HG03457 (cell line): ENCODE measurements around the gene CDC42BPG.
"Not testable (repeated sequence)": the region's sequence is repeated elsewhere in the genome, so short reads cannot be mapped to it uniquely, and the experiment has no call there.

Source experiments
- ATAC-seq: cut with Tn5 transposase; IDR thresholded peaks from one replicate; pipeline ENCODE4 v1.9.1; 2021; ENCODE audit warnings: moderate number of reproducible peaks; ENCODE audit not compliant: unreplicated experiment

The CDC42BPG gene

DNA sequence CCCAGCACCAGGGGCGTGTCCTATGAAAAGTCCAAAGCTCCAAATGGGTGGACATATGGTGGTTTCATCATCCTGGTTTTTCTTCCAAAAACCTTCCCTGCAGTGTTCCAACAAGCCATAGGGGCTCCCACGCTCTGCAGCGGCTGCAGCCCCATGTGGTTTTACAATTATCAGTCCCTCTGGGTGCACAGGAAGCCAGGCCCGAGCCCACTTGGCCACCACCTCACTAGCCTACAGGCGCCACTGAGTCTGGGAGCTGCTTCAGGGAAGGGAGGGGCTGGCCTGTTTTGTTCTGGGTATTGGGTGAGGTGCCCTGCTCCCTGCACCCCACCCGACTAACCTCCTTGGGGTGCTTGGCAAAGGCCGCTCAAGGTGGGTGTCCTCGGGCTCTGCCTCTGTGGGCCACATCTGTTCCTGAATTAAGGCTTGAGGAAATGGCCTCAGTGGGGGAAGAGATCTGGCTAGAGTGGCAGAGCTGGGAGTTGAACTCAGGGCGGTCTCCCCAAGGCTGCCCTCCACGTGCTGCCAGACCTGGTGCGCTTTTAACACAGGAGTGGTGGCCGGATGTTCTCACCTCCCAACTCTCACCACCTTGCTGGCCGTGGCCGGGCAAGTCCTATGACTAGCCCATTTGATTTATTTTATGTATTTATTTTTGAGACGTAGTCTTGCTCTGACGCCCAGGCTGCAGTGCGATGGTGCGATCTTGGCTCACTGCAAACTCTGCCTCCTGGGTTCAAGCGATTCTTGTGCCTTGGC, 5.3 kb upstream of the CDC42BPG start:
- no peak for ATAC-seq

DNA sequence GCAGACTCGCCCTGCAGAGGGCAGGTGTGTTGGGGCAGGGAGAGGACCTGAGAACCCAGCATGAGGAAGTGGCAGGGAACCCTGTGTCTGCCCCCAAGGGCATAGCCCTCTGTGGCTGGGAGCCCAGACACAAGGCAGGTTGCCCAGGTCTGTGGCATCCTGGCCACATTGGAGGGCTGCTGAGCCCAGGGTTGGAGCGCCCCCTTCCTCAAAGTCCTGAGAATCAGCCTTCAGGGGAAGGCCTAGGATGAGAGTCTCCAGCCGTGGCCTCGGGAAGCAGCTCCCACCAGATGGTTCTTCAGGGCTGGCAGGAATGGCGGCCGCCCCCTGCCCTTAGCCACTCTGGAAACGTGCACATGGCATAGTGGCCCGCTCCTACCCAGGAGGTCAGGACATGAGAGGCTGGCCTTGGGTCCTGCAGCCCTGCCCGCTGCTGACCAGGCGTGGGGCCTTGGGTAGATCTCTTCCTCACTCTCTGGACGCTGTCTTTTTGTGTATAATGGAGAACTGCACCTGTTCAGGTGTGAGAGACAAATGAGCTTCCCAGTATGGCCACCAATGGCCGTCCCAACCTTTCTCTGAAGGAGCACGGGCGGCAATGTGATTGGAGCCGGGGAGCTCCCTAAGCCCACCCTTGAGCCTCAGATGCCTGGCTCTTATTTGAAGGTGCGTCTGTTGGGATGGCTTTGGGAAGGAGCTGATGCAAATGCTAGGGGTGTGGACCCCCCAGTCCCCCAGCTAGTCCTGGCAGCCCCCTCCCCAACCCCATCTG, 4.6 kb upstream of the CDC42BPG start:
- ATAC-seq = no peak

DNA sequence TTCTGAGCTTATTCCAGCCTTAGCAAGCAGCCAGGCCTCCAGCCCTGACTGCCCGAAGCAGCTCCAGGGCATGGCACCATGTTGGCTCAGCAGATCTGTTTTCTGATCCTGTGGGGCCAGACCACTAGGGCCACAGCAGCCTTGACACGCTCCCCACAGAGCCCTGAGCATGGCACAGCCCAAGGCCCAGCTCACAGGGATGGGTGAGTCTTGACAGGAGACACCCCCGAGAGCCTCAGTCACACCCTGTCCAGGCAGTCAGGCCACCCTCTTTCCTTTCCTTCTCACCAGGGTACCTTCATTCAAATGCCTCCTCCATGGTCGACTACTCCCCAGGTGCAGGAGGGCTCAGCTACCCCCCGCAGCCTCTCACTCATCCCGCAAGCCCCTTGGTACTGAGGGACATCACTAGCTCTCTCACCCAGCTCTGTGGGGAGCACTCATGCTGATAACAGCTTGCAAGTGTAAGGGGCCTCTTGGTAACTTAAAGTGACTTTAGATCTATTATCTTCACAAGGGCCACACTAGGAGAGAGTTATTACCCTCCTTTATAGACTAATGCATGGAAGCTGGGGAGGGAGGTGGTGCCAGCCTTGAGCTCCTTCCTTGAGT, 3.9 kb upstream of the CDC42BPG start:
- no peak for ATAC-seq

DNA sequence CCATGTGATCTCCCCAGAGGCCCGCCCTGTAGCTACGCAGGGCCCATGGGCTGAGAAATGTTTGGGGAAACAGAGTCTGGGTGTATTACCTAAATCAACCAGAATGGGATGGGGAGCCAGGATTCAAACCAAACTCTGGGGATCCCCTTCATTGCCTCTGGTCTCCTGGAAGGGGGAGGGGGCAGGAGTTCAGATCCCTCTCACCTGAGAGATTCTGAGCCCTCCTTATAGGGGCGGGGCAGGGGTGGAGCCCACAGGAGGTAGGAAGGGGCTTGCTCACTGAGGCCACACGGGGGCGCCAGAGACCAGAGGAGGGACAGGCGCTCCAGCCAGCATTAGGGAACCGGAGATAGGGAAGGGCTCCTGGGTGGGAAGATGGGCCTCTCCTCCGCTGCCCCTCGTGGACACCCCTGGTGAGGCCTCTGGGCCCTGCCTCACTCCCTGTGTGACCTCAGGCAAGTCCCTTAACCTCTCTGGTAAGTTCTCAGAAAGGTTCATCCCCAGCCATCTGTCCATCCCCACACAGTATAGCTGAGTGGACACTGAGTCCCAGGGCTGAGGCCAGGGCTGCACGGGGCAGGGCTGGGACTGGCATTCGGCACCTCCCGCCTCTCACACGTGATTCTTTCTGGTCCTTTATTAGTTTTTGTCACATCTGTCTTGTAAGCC, 2.7 kb upstream of the CDC42BPG start:
- ATAC-seq = no peak

DNA sequence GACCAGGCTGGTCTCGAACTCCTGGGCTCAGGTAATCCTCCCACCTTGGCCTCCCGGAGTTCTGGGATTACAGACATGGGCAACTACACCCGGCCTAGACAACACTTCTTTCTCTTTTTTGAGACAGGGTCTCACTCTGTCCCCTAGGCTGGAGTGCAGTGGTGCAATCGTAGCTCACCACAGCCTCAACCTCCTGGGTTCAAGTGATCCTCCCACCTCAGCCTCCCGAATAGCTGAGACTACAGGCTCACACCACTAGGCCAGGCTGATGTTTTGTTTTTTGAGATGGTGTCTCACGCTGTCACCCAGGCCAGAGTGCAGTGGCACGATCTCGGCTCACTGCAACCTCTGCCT, 1.3 kb upstream of the CDC42BPG start:
- ATAC-seq = not testable (repeated sequence)

DNA sequence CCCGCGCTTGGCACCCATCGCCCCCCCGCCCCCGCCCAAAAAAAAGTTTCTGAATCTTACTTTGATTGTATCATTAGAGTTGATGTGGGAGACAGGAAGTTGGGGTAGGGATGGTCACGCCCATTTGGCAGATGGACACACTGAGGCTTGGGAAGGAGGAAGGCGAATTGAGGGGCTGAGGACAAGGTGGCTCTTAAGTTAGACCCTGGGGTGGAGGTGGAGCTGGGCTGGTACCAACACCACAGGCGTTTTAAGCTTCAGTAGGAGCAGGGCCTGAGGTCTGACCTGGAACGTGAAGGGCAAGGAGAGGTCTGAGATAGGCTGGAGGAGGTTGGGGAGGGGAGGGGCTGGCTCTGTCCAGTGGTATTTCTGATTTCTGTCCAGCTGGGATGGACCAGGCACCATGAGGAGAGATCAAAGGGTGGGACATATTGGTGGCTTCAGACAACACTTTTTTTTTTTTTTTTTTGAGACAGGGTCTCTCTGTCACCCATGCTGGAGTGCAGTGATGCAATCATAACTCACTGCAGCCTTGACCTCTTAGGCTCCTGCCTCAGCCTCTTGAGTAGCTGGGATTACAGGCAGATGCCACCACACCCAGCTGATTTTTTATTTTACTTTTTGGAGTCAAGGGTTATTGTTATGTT, 799 bp upstream of the CDC42BPG start:
- ATAC-seq = no peak

DNA sequence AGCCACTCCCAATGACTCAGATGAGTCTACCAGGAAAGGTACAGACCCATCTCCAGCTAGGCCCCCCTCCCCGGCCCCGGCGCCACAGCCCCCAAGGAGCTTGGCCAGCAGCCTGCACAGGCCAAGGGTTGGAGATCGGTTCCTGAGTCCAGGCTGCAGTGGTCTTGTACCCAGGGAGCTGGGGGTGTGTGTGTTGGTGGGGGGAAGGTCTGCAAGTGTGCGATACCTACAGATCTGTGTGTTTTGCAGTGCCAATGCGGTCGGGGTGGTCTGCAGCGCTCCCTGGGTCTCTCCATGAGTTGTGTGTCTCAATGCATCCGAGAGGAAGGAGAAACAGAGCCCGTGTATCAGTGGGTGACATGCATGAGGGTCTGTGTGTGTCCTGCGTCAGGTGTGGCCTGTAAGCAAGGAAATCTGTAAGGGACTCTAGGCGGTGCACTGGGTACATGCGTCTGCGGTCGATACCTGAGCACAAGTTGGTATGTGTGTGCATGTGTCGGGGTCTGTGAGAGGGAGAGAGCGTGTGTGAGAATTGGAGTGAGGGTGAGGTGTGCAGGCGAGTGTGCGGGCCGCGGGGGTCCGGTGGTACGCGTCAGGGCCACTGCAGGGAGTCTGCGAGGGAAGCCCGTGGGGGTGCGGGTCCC, 645 bp downstream of the CDC42BPG start:
- ATAC-seq = no peak

DNA sequence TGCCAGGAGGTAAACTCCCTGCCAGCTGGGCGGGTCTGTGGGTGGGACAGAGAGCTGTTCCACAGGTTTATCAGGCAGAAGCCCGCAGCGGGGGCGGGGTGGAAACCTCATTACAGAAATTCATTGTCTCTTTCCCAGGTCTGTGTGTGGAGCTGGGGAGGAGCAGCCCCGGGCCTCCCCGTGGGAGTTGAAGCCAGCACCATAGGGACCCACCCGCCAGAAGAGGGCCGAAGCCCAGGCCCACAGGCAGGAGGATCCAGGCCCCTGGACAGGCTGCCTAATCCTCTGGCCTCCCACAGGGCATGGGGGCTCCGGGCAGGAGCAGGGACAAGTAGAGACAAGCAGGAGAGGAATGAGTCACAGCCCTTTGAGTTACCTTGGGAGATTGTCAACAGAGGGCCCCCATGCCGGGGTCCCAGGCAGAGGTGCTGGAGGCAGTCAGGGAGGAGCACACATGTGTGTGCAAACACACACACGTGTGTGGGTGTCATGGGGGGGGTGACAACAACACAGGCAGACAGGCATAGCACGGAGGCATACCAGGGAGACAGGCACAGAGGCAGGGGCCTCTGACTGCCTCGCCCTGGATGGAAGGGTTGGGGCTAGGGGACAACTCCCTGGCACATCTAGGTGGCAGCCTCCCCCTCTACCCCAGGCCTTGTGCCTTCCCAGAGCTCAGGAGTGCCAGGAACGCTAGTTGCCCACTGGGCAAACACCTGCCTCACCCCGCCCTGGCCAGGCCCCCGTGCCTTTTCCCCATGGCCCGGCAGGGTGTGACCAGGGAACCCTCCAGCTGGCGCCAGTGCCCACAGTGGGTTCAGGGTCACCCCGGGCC, 1.4 kb downstream of the CDC42BPG start:
- no peak for ATAC-seq

DNA sequence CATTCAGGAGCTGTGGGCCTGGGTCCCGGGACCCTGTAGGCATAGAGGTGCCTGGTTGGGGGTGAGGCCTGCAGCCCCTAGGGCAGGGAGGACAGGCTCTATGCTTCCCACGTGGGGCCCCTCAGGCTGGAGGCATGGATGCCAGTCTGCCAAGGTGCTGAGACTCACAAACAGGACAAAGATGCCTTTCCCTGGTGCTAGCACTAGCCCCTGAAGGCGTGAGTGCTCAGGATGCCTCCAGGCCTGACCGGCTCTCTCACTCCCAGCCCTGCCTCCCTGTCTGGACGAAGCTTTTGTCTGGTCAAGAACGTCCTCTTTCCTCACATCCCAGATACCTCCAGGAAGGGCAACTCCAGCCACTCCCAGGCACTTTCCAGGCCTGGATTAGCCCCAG, 2.1 kb downstream of the CDC42BPG start:
- ATAC-seq = no peak

DNA sequence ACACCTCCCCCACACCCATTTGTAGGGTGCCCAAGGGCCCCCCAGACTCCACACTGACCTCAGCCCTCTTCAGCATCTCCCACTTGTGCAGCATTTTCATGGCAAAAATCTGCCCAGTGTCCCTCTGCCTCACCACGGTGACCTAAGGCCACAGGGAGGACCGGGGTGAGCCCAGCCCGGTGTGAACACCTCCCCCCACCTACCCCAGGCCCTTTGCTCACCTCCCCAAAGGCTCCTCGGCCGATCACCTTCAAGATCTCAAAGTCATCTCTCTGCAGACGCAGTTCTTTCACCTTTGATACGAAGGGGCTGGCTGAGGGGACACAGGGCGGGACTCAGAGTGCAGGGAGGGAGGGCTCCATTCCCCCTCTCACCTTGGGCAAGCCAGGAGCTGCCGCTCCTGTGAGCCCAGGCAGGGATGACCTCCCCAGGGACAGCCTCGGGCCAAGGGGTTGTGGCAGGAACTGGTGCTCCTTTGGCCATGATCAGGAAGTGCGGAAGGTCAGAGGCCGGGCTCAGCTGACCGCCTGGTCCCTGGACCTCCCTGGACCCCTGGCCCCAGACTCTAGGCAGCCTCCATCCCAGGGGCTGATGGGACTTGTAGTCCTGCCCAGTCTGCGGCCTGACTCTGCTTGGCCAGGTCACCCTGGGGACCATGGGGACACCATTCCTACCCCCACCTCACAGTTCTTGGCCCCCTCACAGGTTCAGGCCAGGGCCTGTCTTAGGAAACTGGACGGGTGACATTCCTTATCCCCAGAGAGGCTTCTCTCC, 2.7 kb downstream of the CDC42BPG start:
- no peak for ATAC-seq

DNA sequence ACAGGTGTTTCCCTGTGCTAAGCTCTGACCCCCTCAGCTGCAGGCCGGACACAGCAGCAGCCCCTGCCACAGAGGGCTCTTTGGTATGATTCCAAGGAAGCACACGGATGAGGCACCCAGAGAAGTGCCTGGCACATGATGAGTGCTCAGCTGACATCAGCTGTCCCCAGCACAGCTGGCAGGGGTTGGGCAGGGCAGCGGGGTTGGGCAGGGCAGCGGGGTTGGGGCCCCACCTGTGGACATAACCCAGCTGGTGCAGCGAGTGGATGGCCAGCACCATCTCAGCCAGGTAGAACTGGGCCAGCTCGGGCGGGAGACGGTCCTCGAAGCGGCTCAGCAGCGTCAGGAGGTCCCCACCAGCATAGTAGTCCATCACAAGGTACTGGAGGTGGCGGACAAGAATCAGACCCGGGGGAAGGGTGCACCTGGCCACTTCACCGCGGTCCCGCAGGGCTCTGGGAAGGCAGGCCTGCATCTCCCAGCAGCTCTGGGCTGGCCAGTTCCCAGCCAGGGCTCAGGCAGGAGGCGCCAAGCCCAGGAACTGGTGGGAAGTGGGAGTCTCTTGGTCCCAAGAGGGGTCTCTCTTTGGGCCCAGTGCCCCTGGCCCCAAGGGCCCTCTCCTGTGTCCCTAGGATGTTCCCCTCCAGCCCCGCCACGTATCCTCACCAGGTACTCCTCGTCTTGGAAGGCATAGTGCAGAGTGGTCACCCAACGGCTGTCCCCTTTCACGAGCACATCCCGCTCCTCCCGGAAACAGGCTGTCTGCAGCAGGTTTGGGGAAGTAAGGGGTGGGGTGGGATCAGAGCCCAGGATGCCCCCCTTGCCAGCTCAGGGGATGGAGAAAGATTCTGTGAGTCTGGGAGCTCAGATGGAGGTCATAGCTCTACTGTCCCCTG, 4.3 kb downstream of the CDC42BPG start:
- ATAC-seq = no peak

DNA sequence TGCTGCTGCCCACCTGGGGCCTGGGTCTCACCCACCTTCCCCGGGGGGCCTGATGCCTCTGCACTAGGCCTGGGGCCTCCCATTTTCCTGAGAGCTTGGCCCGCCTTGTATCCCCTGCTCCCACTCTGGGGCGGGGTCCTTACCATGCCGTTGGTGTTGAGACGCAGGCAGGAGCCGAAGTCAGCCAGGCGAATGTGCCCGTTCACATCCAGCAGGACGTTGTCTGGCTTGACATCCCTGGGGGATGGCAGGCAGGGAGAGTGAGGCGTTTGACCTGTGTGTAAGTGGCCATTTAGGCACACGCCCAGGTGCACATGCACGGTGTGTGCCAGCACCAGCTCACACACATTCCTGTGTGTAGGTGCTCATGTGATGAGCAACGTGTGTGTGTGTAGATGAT, 5.1 kb downstream of the CDC42BPG start:
- no peak for ATAC-seq

DNA sequence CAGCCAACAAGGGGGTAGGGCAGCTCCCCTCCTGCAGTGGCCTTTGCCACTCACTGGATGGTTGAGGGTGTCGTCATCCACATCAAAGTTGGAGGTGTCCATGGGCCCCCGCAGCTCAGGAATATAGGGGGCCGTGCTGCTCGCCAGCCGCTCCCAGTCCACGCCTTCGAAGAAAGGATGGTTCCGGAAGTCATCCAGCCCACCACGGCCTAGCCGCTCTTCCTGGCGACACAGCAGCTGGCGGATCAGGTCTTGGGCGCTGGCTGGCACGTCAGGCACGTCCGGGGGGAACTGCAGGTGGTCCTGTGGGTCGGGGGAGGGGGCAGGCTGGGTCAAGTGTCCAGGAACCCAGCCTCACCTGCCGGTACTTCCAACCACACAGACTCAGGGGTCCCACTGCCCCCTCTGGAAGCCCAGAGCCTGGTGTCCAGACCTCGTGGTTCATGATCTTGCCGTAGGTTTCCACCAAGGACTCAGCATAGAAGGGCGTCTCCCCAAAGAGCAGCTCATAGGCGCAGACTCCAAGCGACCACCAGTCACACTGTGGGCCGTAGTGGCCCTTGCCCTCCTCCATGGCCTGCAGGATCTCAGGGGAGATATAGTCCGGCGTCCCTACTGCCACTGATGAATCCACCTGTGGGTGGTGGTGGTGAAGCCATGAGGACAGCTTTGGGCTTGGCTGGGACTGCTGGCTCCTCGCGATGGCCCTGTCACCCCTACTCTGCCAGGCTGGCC, 5.7 kb downstream of the CDC42BPG start:
- ATAC-seq = no peak

DNA sequence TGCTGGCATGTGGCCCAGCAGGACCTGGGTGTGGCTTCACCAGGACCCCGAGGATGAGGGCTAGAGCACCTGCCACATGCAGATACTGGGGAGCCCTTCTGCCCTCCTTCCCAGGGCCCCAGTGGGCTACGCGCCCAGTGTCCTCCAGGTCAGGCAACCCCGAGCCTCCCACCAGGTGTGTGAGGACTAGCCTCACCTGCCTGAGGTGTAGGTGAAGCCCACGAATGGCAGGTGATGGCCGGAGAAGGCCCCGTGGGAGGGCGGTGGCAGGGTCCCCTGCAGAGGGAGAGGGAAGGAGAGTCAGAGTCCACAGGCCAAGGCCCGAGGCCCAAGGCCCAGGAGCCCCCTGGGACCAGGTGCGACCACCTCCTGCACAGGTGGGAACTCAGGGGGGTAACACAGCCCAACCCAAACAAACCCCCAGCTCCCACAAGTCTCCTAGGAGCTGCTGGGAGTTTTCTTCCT, 6.5 kb downstream of the CDC42BPG start:
- ATAC-seq = no peak

DNA sequence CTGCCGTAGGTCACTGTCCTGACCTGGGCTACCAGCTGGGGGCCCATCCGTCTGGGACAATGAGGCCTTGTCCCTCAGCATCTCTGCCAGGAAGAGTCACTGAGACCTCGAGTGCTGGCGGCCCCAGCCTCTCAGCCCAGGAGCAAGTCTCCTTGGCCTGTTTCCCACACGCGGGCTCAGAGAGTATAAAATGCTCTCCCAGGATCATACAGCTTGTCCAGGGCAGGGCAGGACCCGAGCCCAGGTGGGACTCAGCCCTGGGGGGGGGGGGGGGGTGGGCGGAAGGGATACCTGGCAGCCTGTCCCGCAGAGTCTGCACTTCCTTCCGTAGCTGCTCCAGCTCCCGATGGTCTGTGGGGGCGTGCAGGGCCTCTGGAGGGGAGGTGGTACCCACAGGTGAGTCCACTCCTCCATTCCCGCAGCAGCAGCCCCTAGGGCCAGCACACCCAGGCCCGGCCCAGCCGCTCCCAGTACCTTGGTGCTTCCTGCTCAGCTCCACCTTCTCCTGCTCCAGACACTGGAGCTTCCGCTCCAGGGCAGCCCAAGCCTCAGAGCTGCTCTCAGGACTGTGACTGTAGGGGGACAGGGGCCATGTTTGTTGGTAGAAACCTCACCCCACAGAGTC, 7.9 kb downstream of the CDC42BPG start:
- no peak for ATAC-seq

DNA sequence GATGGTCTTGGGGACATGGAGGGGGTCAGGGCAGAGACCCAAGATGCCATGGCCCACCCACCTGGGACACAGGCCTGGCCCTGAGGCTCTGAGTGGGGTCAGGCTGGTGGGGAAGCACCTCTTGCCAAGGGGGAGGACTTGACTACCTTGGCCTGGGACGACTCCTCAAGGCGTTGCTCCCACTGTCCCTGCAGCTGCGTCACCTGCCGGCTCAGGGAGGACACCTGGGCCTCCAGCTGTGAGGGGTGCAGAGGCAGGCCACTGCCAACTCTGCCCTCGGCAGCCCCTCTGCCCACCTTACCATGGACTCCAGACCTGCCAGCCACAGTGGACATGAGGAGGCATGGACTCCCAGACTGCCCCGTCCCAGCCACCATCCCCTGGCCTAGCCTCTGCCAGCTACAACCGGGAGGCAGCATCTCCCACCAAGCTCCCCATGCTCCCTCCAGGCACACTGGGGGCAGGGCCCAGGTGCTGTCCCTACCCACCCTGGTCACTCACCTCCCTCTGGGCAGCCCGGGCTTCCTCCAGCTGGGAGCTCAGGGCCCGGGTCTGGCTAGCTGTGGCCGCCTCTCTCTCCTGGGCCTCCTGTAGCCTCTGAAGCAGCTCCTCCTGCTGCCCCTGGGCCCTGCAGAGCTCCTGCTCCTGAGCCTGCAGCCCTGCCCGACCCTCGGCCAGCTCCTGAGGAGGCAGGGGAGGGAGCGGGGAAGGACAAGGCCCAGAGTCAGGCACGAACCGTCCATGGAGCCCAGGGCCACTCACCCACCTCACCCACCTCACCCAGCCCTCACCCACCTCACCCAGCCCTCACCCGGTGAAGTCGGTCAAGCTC, 8.6 kb downstream of the CDC42BPG start:
- no peak for ATAC-seq
